HCT116 (cell line): Measurements from ENCODE around the gene COPZ1. TPM values are rescaled to one million over a fixed set of nuclear protein-coding genes. Genes with fewer than 3 reads are reported as not detected.
A peak's percentile ranks its signal among the peaks of the same experiment; 100 is the strongest.

Experiments used
- ATAC-seq: fragments of 200-7000 bp; cut with Tn5 transposase; 2 replicates; pipeline ENCODE4 v1.9.1; 2020; ENCODE audit warnings: mild to moderate bottlenecking, moderate library complexity
- BruUV-seq: library from RNA; stranded (reverse); fragments of 400-500 nt; replicated peaks from 2 replicates; lab custom pipeline; 2021; lab: Mats Ljungman, UMichigan
- CTCF ChIA-PET: fragments of 300-600 bp; sonication (Branson Sonifier 250); formaldehyde crosslinking; loops from one replicate; lab custom pipeline; 2021; ENCODE audit warnings: antibody characterized with exemption; lab: Charles Lee
- POLR2A ChIA-PET: fragments of 300-600, 350-600 bp; sonication (Branson Sonifier 250); formaldehyde crosslinking; loops from one replicate; lab custom pipeline; 2021; ENCODE audit warnings: antibody characterized with exemption; lab: Charles Lee
- RAD21 ChIA-PET, 2 experiments: fragments of 300-600 bp; sonication (Branson Sonifier 250); formaldehyde crosslinking; loops; one replicate each; lab custom pipeline; 2023; ENCODE audit warnings: low total read pairs in 2 of 2; ENCODE audit not compliant: uncharacterized antibody in 2 of 2, unreplicated experiment in 2 of 2, low non-redundant PET in 1 of 2; lab: Charles Lee
- DNase-seq: peaks from one replicate; pipeline ENCODE4 v3.0.0-alpha.2; 2010; ENCODE audit warnings: low read depth, low spot score
- H2AFZ ChIP-seq: fragments of 200-600 bp; shearing (Covaris generic), sonication (generic); 2 replicates; pipeline ENCODE4 v1.6.1; 2017; ENCODE audit warnings: low read depth, mixed run types, mixed read lengths, antibody characterized with exemption, low read length; ENCODE audit not compliant: poor library complexity, severe bottlenecking
- H3K27ac ChIP-seq: 2 replicates; pipeline ENCODE4 v1.5.1; 2012; ENCODE audit warnings: low read depth, low read length
- H3K27me3 ChIP-seq: fragments of 200-600 bp; sonication (generic); 2 replicates; pipeline ENCODE4 v1.6.1; 2016; ENCODE audit warnings: mixed run types, low read length, mixed read lengths; ENCODE audit not compliant: insufficient read depth
- H3K36me3 ChIP-seq, 2 experiments: fragments of 200-500 bp in 1 of 2; fragments of 200-600 bp in 1 of 2; sonication (Bioruptor generic) in 1 of 2; sonication (generic) in 1 of 2; 2 replicates each; pipeline versions ENCODE4 v1.5.1 to v1.6.1; 2014 to 2016; ENCODE audit warnings: low read length in 2 of 2, inconsistent platforms in 1 of 2, mixed read lengths in 1 of 2, mixed run types in 1 of 2; ENCODE audit not compliant: insufficient read depth in 2 of 2, control insufficient read depth in 1 of 2
- H3K4me1 ChIP-seq, 2 experiments: fragments of 200-600 bp in 1 of 2; sonication (generic) in 1 of 2; 2 replicates each; pipeline versions ENCODE4 v1.5.1 to v1.6.1; 2012 to 2017; ENCODE audit warnings: low read length in 2 of 2, inconsistent platforms in 1 of 2, mild to moderate bottlenecking in 1 of 2, mixed read lengths in 1 of 2, mixed run types in 1 of 2, moderate library complexity in 1 of 2; ENCODE audit not compliant: insufficient read depth in 2 of 2, control insufficient read depth in 1 of 2
- H3K4me2 ChIP-seq: fragments of 200-600 bp; sonication (generic); 2 replicates; pipeline ENCODE4 v1.6.1; 2017; ENCODE audit warnings: mixed run types, low read length, mixed read lengths
- H3K4me3 ChIP-seq, 2 experiments: fragments of 200-600 bp in 1 of 2; sonication (generic) in 1 of 2; replicated peaks in 1 of 2; 2 replicates each; pipeline ENCODE4 v1.5.1; 2011 to 2016; ENCODE audit warnings: low read length in 2 of 2, control low read depth in 1 of 2, low read depth in 1 of 2, mild to moderate bottlenecking in 1 of 2, mixed read lengths in 1 of 2, mixed run types in 1 of 2
- H3K79me2 ChIP-seq: fragments of 200-600 bp; sonication (generic); 2 replicates; pipeline ENCODE4 v1.6.1; 2017; ENCODE audit warnings: mild to moderate bottlenecking, mixed run types, low read length, moderate library complexity, mixed read lengths; ENCODE audit not compliant: insufficient read depth
- H3K9ac ChIP-seq: fragments of 200-600 bp; sonication (generic); 2 replicates; pipeline ENCODE4 v1.6.1; 2016; ENCODE audit warnings: low read length, mixed read lengths
- H3K9me2 ChIP-seq: fragments of 200-600 bp; sonication (generic), shearing (Covaris generic); 2 replicates; pipeline ENCODE4 v1.6.1; 2017; ENCODE audit warnings: mixed run types, mild to moderate bottlenecking, moderate library complexity; ENCODE audit not compliant: insufficient read depth
- H3K9me3 ChIP-seq, 2 experiments: fragments of 200-500 bp in 1 of 2; fragments of 200-600 bp in 1 of 2; sonication (Bioruptor generic) in 1 of 2; sonication (generic) in 1 of 2; 2 replicates each; pipeline ENCODE4 v1.6.1; 2014 to 2017; ENCODE audit warnings: low read length in 2 of 2, mixed read lengths in 2 of 2, inconsistent platforms in 1 of 2, low read depth in 1 of 2, mild to moderate bottlenecking in 1 of 2, mixed run types in 1 of 2, moderate library complexity in 1 of 2; ENCODE audit not compliant: control insufficient read depth in 1 of 2, insufficient read depth in 1 of 2
- H4K20me1 ChIP-seq: fragments of 200-600 bp; sonication (generic), shearing (Covaris generic); 2 replicates; pipeline ENCODE4 v1.6.1; 2017; ENCODE audit warnings: mixed run types, mild to moderate bottlenecking, moderate library complexity; ENCODE audit not compliant: insufficient read depth
- ATF3 ChIP-seq: IDR thresholded peaks from 2 replicates; pipeline ENCODE4 v1.6.1; 2012
- CTCF ChIP-seq, 3 experiments: fragments of 200-600 bp in 1 of 3; sonication (generic) in 1 of 3; IDR thresholded peaks in 2 of 3; conservative IDR thresholded peaks in 1 of 3; 2 replicates each; pipeline ENCODE4 v1.5.1; 2012 to 2017; ENCODE audit warnings: low read depth in 2 of 3, low read length in 2 of 3, antibody characterized with exemption in 1 of 3, borderline replicate concordance in 1 of 3, control low read depth in 1 of 3, mild to moderate bottlenecking in 1 of 3, mixed read lengths in 1 of 3, mixed run types in 1 of 3, moderate library complexity in 1 of 3; ENCODE audit not compliant: insufficient read depth in 1 of 3
- EGR1 ChIP-seq: IDR thresholded peaks from 2 replicates; pipeline ENCODE4 v1.6.1; 2012; ENCODE audit warnings: low read depth
- EZH2 ChIP-seq: fragments of 200-600 bp; sonication (generic); IDR thresholded peaks from 2 replicates; pipeline ENCODE4 v1.6.1; 2017; ENCODE audit warnings: antibody characterized with exemption, mixed run types
- EZH2phosphoT487 ChIP-seq: fragments of 200-600 bp; IDR thresholded peaks from 2 replicates; pipeline ENCODE4 v1.6.1; 2018; ENCODE audit warnings: antibody characterized with exemption, borderline replicate concordance
- RAD21 ChIP-seq: IDR thresholded peaks from 2 replicates; pipeline ENCODE4 v1.6.1; 2012; ENCODE audit warnings: low read depth, mild to moderate bottlenecking
- YY1 ChIP-seq: IDR thresholded peaks from 2 replicates; pipeline ENCODE4 v1.6.1; 2011; ENCODE audit warnings: low read length, low read depth, moderate library complexity, mild to moderate bottlenecking; ENCODE audit not compliant: insufficient replicate concordance; ENCODE audit errors: extremely low read depth
- ZNF274 ChIP-seq: fragments of 200-500 bp; sonication (Bioruptor generic); IDR thresholded peaks from 2 replicates; pipeline ENCODE4 v1.6.1; 2014; ENCODE audit warnings: mild to moderate bottlenecking, low read depth, low read length, inconsistent platforms
- intact Hi-C: fragments of 100-400 bp; cut with micrococcal nuclease; formaldehyde crosslinking; loops from 2 replicates; pipeline ENCODE4 v1.10.0; 2022
- total RNA-seq: library from RNA; stranded (reverse); gene quantifications from one replicate; pipeline ENCODE4 v1.2.1, GENCODE V29; 2021; ENCODE audit not compliant: unreplicated experiment

COPZ1 gene
- total RNA-seq, 1 experiment from 2014 or later: 191 TPM

GRCh38 chr12:54370171-54370730, 45.3 kb downstream of the COPZ1 start:
- no peaks in the 10 kb centered on the region for H3K9me2 ChIP-seq
- BruUV-seq: no TSS peak
- no peak overlapping the region for H2AFZ ChIP-seq
- H3K79me2 ChIP-seq: no peaks in the 10 kb centered on the region
- RAD21 ChIA-PET: interaction anchor here (0.7 to 1.8 kb wide), 2 partner anchors 9 to 232 kb away, joined by 4 to 7 read pairs (median 5); no protein-coding TSS in a partner anchor
- peak overlapping the region in 1 of 2 experiments; percentile 29; a peak in 1 of 4 replicates for H3K4me3 ChIP-seq
- peaks cover 43 to 71% of the 10 kb centered on the region in 2 experiments for H3K4me1 ChIP-seq
- H3K9me3 ChIP-seq: no peaks in the 10 kb centered on the region
- no peak for DNase-seq
- CTCF ChIA-PET: interaction anchor here (0.8 to 2.8 kb wide), 19 partner anchors 10 to 169 kb away, joined by 3 to 51 read pairs (median 4); partner anchors contain the start of genes CBX5, COPZ1 and HNRNPA1
- no peaks in the 10 kb centered on the region for H3K27me3 ChIP-seq
- H3K9ac ChIP-seq: peak overlapping the region; percentile 39
- no peaks in the 10 kb centered on the region for H4K20me1 ChIP-seq
- TF ChIP-seq EZH2 (no peak), EZH2phosphoT487 (no peak), ATF3 (no peak), ZNF274 (no peak), RAD21 (no peak), EGR1 (no peak), CTCF (IDR thresholded peaks at IDR 0.05 in 2 of 3, conservative IDR thresholded peaks at IDR 0.05 in 1 of 3; ENCODE audit: borderline replicate concordance in 1 of 3, insufficient read depth in 1 of 3, low read depth in 2 of 3, low read length in 2 of 3) (peak in 2 of 3 experiments; percentile 82 to 93; a peak in 4 of 6 replicates), YY1 (no peak)
- intact Hi-C loops: loop anchor here (1.0 to 2.0 kb wide), 2 partner anchors 24 to 69 kb away; no protein-coding TSS in a partner anchor
- peak; percentile 73 for ATAC-seq
- H3K4me2 ChIP-seq: peak overlapping the region; percentile 74
- no peaks in the 10 kb centered on the region for H3K36me3 ChIP-seq
- POLR2A ChIA-PET: interaction anchor here (0.7 to 1.8 kb wide), 4 partner anchors 9 to 90 kb away, joined by 3 to 6 read pairs (median 3); partner anchors contain the start of genes CBX5 and COPZ1
- H3K27ac ChIP-seq: peak overlapping the region; percentile 33; the same call in 1 of the 2 replicates
